HepG2 (cell line): ENCODE results near the gene MFRP. TPM values are rescaled to one million over a fixed set of nuclear protein-coding genes. Genes with fewer than 3 reads are reported as not detected.
A peak's percentile ranks its signal among the peaks of the same experiment; 100 is the strongest.

Experiments used
- CBX5 ChIP-seq: sonication (generic); formaldehyde crosslinking; IDR thresholded peaks from 2 replicates; pipeline ENCODE4 v1.4.0; 2020; ENCODE audit warnings: missing genetic modification reagents, borderline replicate concordance
- FOXK2 ChIP-seq: fragments of 450-650 bp; IDR thresholded peaks from 2 replicates; pipeline ENCODE4 v1.6.1; 2016
- REPIN1 ChIP-seq: sonication (generic); formaldehyde crosslinking; IDR thresholded peaks from 2 replicates; pipeline ENCODE4 v1.8.0; 2022; ENCODE audit warnings: missing genetic modification reagents, low read depth, mild to moderate bottlenecking, borderline replicate concordance
- RFXAP ChIP-seq: sonication (generic); formaldehyde crosslinking; IDR thresholded peaks from 2 replicates; pipeline ENCODE4 v1.4.0; 2020; ENCODE audit warnings: missing genetic modification reagents, borderline replicate concordance
- SKI ChIP-seq: fragments of 450-650 bp; IDR thresholded peaks from one replicate; pipeline ENCODE4 v1.6.1; 2018; ENCODE audit warnings: mild to moderate bottlenecking; ENCODE audit not compliant: partially characterized antibody
- SMYD3 ChIP-seq: sonication (generic); formaldehyde crosslinking; IDR thresholded peaks from 2 replicates; pipeline ENCODE4 v1.8.1; 2023; ENCODE audit warnings: mild to moderate bottlenecking, missing genetic modification reagents
- ZMAT3 ChIP-seq: sonication (generic); formaldehyde crosslinking; conservative IDR thresholded peaks from 2 replicates; pipeline ENCODE4 v1.7.0; 2021; ENCODE audit warnings: missing genetic modification reagents
- ZNF230 ChIP-seq: sonication (generic); formaldehyde crosslinking; IDR thresholded peaks from 2 replicates; pipeline ENCODE4 v1.4.0; 2020; ENCODE audit warnings: mild to moderate bottlenecking, missing genetic modification reagents
- ZNF282 ChIP-seq: fragments of 450-650 bp; IDR thresholded peaks from 2 replicates; pipeline ENCODE4 v1.6.1; 2018; ENCODE audit not compliant: partially characterized antibody
- ZNF792 ChIP-seq: IDR thresholded peaks from 2 replicates; pipeline ENCODE4 v1.6.1; 2016
- polyA plus RNA-seq, 8 experiments: library from polyadenylated mRNA; depleted of rRNA in 3 of 8; stranded (reverse) in 7 of 8; unstranded in 1 of 8; fragments of >200 nt; fragmentation: Illumina TruSeq in 4 of 8; extraction: Trizol in 4 of 8; gene quantifications; 2 replicates each; pipeline versions ENCODE4 v1.2.1 to v1.2.3, GENCODE V29; 2011 to 2016; ENCODE audit warnings: low read depth in 4 of 8, missing spikeins in 1 of 8, mixed read lengths in 1 of 8; ENCODE audit not compliant: insufficient read depth in 1 of 8
- total RNA-seq, 5 experiments: library from RNA; depleted of rRNA; stranded (reverse); fragments of >200 nt; fragmentation: Illumina TruSeq; extraction: Trizol; gene quantifications; 2 replicates each; pipeline ENCODE4 v1.2.3, GENCODE V29; 2016; ENCODE audit warnings: low read depth in 1 of 5
- TF ChIP-seq, protein P1 (sequence below): sonication (generic); formaldehyde crosslinking; IDR thresholded peaks from 2 replicates; pipeline ENCODE4 v1.9.0; 2021; ENCODE audit warnings: missing genetic modification reagents, borderline replicate concordance
- TF ChIP-seq, protein P2 (sequence below), 2 experiments: sonication (generic) in 1 of 2; formaldehyde crosslinking in 1 of 2; IDR thresholded peaks; 2 replicates each; pipeline versions ENCODE4 v1.4.0 to v1.6.1; 2018 to 2020; ENCODE audit warnings: missing genetic modification reagents in 2 of 2, borderline replicate concordance in 1 of 2, low read depth in 1 of 2, mild to moderate bottlenecking in 1 of 2, missing biosample characterization in 1 of 2
- TF ChIP-seq, protein P3 (sequence below), 2 experiments: sonication (generic) in 1 of 2; formaldehyde crosslinking in 1 of 2; IDR thresholded peaks; 2 replicates each; pipeline versions ENCODE4 v1.5.1 to v1.6.1; 2011 to 2020; ENCODE audit warnings: borderline replicate concordance in 1 of 2, low read depth in 1 of 2, low read length in 1 of 2, mild to moderate bottlenecking in 1 of 2, missing genetic modification reagents in 1 of 2, moderate library complexity in 1 of 2
- TF ChIP-seq, protein P4 (sequence below): IDR thresholded peaks from 2 replicates; pipeline ENCODE4 v1.6.1; 2016; ENCODE audit warnings: low read depth, borderline replicate concordance
- TF ChIP-seq, protein P5 (sequence below): sonication (generic); formaldehyde crosslinking; IDR thresholded peaks from 2 replicates; pipeline ENCODE4 v1.8.1; 2022; ENCODE audit warnings: low read depth, mild to moderate bottlenecking, missing genetic modification reagents

MFRP gene
- total and polyA plus RNA-seq, 2 of the 13 experiments (the other 11 are each of a cell fraction or from before 2014, with no cell fraction given) = not detected

DNA sequence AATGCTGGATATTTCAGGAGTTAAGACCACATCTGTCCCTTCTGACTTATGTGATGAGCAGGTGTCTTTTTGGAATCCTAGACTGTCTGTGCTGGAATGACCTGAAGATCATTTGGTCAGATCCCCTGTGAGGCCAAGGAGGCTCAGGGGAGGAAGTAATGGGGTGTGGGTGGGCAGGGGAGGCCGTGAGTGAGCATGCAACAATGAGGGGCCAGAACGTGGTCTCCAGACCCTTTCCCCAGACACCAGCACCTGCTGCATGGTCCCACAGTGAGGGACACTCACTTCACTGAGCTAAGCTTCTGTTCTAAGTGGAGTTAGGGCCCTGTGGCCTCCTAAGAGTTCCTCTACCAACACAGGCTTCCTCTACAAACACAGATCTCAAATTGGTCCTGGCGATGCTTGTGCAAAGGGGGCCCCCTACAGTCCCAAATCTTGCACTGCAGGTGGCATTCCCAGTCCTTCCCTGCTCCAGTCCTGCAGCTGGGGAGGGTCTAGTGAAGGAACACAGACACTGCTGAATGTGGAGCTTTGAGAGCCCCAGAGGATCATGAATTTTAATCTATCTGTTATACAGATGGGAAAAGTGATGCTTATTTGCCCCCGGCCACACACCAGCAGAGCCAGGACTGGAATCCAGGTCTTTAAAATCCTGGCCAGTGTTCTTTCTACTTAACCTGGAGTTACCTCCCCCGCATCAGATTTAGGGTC, 27.6 kb upstream of the MFRP start (continued):
- TF ChIP-seq, protein P1, sequence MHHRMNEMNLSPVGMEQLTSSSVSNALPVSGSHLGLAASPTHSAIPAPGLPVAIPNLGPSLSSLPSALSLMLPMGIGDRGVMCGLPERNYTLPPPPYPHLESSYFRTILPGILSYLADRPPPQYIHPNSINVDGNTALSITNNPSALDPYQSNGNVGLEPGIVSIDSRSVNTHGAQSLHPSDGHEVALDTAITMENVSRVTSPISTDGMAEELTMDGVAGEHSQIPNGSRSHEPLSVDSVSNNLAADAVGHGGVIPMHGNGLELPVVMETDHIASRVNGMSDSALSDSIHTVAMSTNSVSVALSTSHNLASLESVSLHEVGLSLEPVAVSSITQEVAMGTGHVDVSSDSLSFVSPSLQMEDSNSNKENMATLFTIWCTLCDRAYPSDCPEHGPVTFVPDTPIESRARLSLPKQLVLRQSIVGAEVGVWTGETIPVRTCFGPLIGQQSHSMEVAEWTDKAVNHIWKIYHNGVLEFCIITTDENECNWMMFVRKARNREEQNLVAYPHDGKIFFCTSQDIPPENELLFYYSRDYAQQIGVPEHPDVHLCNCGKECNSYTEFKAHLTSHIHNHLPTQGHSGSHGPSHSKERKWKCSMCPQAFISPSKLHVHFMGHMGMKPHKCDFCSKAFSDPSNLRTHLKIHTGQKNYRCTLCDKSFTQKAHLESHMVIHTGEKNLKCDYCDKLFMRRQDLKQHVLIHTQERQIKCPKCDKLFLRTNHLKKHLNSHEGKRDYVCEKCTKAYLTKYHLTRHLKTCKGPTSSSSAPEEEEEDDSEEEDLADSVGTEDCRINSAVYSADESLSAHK = no peak
- TF ChIP-seq ZNF230 (no peak), FOXK2 (no peak), ZNF282 (no peak), REPIN1 (CRISPR knock-in tag) (no peak), SMYD3 (CRISPR knock-in tag) (no peak), ZMAT3 (no peak), SKI (no peak), RFXAP (CRISPR knock-in tag) (no peak), CBX5 (CRISPR knock-in tag) (peak; percentile 29; the same call in 1 of the 2 replicates), ZNF792 (CRISPR knock-in tag) (no peak)
- TF ChIP-seq, protein P2, sequence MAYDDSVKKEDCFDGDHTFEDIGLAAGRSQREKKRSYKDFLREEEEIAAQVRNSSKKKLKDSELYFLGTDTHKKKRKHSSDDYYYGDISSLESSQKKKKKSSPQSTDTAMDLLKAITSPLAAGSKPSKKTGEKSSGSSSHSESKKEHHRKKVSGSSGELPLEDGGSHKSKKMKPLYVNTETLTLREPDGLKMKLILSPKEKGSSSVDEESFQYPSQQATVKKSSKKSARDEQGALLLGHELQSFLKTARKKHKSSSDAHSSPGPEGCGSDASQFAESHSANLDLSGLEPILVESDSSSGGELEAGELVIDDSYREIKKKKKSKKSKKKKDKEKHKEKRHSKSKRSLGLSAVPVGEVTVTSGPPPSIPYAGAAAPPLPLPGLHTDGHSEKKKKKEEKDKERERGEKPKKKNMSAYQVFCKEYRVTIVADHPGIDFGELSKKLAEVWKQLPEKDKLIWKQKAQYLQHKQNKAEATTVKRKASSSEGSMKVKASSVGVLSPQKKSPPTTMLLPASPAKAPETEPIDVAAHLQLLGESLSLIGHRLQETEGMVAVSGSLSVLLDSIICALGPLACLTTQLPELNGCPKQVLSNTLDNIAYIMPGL (CRISPR knock-in tag; IDR thresholded peaks at IDR 0.05; ENCODE audit: borderline replicate concordance in 1 of 2, low read depth in 1 of 2) = peak in 1 of 2 experiments; percentile 74; a peak in 1 of 4 replicates
- TF ChIP-seq, protein P3, sequence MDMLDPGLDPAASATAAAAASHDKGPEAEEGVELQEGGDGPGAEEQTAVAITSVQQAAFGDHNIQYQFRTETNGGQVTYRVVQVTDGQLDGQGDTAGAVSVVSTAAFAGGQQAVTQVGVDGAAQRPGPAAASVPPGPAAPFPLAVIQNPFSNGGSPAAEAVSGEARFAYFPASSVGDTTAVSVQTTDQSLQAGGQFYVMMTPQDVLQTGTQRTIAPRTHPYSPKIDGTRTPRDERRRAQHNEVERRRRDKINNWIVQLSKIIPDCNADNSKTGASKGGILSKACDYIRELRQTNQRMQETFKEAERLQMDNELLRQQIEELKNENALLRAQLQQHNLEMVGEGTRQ (IDR thresholded peaks at IDR 0.05; ENCODE audit: low read depth, low read length) = no peak
- TF ChIP-seq, protein P3 (CRISPR knock-in tag; IDR thresholded peaks at IDR 0.05; ENCODE audit: borderline replicate concordance) = no peak
- TF ChIP-seq, protein P4, sequence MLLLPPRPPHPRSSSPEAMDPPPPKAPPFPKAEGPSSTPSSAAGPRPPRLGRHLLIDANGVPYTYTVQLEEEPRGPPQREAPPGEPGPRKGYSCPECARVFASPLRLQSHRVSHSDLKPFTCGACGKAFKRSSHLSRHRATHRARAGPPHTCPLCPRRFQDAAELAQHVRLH = peak; percentile 68; the same call in 1 of the 2 replicates
- TF ChIP-seq, protein P5, sequence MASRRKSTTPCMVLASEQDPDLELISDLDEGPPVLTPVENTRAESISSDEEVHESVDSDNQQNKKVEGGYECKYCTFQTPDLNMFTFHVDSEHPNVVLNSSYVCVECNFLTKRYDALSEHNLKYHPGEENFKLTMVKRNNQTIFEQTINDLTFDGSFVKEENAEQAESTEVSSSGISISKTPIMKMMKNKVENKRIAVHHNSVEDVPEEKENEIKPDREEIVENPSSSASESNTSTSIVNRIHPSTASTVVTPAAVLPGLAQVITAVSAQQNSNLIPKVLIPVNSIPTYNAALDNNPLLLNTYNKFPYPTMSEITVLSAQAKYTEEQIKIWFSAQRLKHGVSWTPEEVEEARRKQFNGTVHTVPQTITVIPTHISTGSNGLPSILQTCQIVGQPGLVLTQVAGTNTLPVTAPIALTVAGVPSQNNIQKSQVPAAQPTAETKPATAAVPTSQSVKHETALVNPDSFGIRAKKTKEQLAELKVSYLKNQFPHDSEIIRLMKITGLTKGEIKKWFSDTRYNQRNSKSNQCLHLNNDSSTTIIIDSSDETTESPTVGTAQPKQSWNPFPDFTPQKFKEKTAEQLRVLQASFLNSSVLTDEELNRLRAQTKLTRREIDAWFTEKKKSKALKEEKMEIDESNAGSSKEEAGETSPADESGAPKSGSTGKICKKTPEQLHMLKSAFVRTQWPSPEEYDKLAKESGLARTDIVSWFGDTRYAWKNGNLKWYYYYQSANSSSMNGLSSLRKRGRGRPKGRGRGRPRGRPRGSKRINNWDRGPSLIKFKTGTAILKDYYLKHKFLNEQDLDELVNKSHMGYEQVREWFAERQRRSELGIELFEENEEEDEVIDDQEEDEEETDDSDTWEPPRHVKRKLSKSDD = no peak
